ENCODE measurements around the gene AKAP11. TPM values are rescaled to one million over a fixed set of nuclear protein-coding genes. Genes with fewer than 3 reads are reported as not detected.

Gene AKAP11
- total RNA-seq, 1 experiment from 2014 or later: 24.1 TPM

- intact Hi-C loops (cut with micrococcal nuclease; ENCODE audit: unreplicated experiment): no loop called here
- BruUV-seq (replicated peaks): no TSS peak
- Histone ChIP-seq H3K27ac (ENCODE audit: low read depth, low read length, poor library complexity, severe bottlenecking) (no peak overlapping the region), H3K4me1 (ENCODE audit: insufficient read depth, low read length, poor library complexity, severe bottlenecking) (no peaks in the 10 kb centered on the region), H3K27me3 (replicated peaks; ENCODE audit: insufficient read depth, low read depth, low read length, poor library complexity) (no peaks in the 10 kb centered on the region), H3K9me3 (ENCODE audit: low read depth, low read length, poor library complexity, severe bottlenecking) (no peaks in the 10 kb centered on the region), H3K36me3 (ENCODE audit: insufficient read depth, low read length, poor library complexity, severe bottlenecking) (no peaks in the 10 kb centered on the region), H3K4me3 (ENCODE audit: low read depth, low read length, poor library complexity, severe bottlenecking) (no peak overlapping the region)
- DNase-seq (ENCODE audit: low spot score): no peak
- POLR2A ChIA-PET (ENCODE audit: low non-redundant PET): no interaction called here
- CTCF ChIA-PET: no interaction called here
- TF ChIP-seq EZH2 (IDR thresholded peaks at IDR 0.05; ENCODE audit: borderline replicate concordance, low read depth, low read length, poor library complexity, severe bottlenecking): no peak
- TF ChIP-seq, protein P1, sequence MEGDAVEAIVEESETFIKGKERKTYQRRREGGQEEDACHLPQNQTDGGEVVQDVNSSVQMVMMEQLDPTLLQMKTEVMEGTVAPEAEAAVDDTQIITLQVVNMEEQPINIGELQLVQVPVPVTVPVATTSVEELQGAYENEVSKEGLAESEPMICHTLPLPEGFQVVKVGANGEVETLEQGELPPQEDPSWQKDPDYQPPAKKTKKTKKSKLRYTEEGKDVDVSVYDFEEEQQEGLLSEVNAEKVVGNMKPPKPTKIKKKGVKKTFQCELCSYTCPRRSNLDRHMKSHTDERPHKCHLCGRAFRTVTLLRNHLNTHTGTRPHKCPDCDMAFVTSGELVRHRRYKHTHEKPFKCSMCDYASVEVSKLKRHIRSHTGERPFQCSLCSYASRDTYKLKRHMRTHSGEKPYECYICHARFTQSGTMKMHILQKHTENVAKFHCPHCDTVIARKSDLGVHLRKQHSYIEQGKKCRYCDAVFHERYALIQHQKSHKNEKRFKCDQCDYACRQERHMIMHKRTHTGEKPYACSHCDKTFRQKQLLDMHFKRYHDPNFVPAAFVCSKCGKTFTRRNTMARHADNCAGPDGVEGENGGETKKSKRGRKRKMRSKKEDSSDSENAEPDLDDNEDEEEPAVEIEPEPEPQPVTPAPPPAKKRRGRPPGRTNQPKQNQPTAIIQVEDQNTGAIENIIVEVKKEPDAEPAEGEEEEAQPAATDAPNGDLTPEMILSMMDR (conservative IDR thresholded peaks at IDR 0.05; ENCODE audit: low read depth, low read length): no peak
Measured at GRCh38 chr13:42246541-42246940, 25.4 kb upstream of the AKAP11 start.

DNA sequence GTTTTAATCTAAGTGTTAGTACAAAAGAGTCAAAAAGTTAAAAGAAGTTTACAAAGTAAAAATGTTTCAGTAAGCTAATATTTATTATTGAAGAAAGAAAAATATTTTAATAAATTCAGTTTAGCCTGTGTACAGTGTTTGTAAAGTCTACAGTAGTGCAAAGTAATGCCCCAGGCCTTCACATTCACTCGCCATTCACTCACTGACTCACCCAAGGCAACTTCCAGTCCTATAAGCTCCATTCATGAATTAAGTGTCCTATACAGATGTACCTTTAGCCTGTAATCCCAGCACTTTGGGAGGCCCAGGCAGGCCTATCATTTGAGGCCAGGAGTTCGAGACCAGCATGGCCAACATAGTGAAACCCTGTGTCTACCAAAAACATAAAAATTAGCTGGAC, 24.1 kb upstream of the AKAP11 start:
- CTCF ChIA-PET: no interaction called here
- Histone ChIP-seq H3K4me3 (ENCODE audit: low read depth, low read length, poor library complexity, severe bottlenecking) (no peak overlapping the region), H3K27me3 (replicated peaks; ENCODE audit: insufficient read depth, low read depth, low read length, poor library complexity) (no peaks in the 10 kb centered on the region), H3K27ac (ENCODE audit: low read depth, low read length, poor library complexity, severe bottlenecking) (no peak overlapping the region), H3K9me3 (ENCODE audit: low read depth, low read length, poor library complexity, severe bottlenecking) (no peaks in the 10 kb centered on the region), H3K4me1 (ENCODE audit: insufficient read depth, low read length, poor library complexity, severe bottlenecking) (no peaks in the 10 kb centered on the region), H3K36me3 (ENCODE audit: insufficient read depth, low read length, poor library complexity, severe bottlenecking) (no peaks in the 10 kb centered on the region)
- no peak for DNase-seq (ENCODE audit: low spot score)
- intact Hi-C loops (cut with micrococcal nuclease; ENCODE audit: unreplicated experiment): no loop called here
- POLR2A ChIA-PET (ENCODE audit: low non-redundant PET): no interaction called here
- no peak for TF ChIP-seq EZH2 (IDR thresholded peaks at IDR 0.05; ENCODE audit: borderline replicate concordance, low read depth, low read length, poor library complexity, severe bottlenecking)
- TF ChIP-seq, protein P1 (conservative IDR thresholded peaks at IDR 0.05; ENCODE audit: low read depth, low read length): no peak
- no TSS peak for BruUV-seq (replicated peaks)

- H3K27me3 ChIP-seq (replicated peaks; ENCODE audit: insufficient read depth, low read depth, low read length, poor library complexity): no peaks in the 10 kb centered on the region
- BruUV-seq (replicated peaks): no TSS peak
- no peak for DNase-seq (ENCODE audit: low spot score)
- H3K9me3 ChIP-seq (ENCODE audit: low read depth, low read length, poor library complexity, severe bottlenecking): no peaks in the 10 kb centered on the region
- H3K27ac ChIP-seq (ENCODE audit: low read depth, low read length, poor library complexity, severe bottlenecking): no peak overlapping the region
- no peaks in the 10 kb centered on the region for H3K36me3 ChIP-seq (ENCODE audit: insufficient read depth, low read length, poor library complexity, severe bottlenecking)
- TF ChIP-seq, protein P1 (conservative IDR thresholded peaks at IDR 0.05; ENCODE audit: low read depth, low read length): no peak
- no peak for TF ChIP-seq EZH2 (IDR thresholded peaks at IDR 0.05; ENCODE audit: borderline replicate concordance, low read depth, low read length, poor library complexity, severe bottlenecking)
- ChIA-PET POLR2A (ENCODE audit: low non-redundant PET) (no interaction called here), CTCF (no interaction called here)
- intact Hi-C loops (cut with micrococcal nuclease; ENCODE audit: unreplicated experiment): no loop called here
- no peak overlapping the region for H3K4me3 ChIP-seq (ENCODE audit: low read depth, low read length, poor library complexity, severe bottlenecking)
- H3K4me1 ChIP-seq (ENCODE audit: insufficient read depth, low read length, poor library complexity, severe bottlenecking): no peaks in the 10 kb centered on the region
Measured at GRCh38 chr13:42255886-42256285, 16.1 kb upstream of the AKAP11 start.
